Prostate gland (tissue), 2 donors: Measurements from ENCODE around the gene FAM222B.

ENCODE experiments used
- CTCF ChIP-seq, 4 experiments: fragments of 200-600 bp in 2 of 4; fragments of 450-650 bp in 2 of 4; sonication (generic) in 2 of 4; IDR thresholded peaks; 1 replicate in 3 of 4; 2 replicates in 1 of 4; pipeline ENCODE4 v1.5.1; 2016 to 2019; ENCODE audit warnings: antibody characterized with exemption in 4 of 4, mild to moderate bottlenecking in 2 of 4, moderate library complexity in 2 of 4
- POLR2A ChIP-seq: fragments of 450-650 bp; IDR thresholded peaks from one replicate; pipeline ENCODE4 v1.6.1; 2016; ENCODE audit warnings: antibody characterized with exemption, mild to moderate bottlenecking
- POLR2AphosphoS5 ChIP-seq: sonication (generic); formaldehyde crosslinking; IDR thresholded peaks from one replicate; pipeline ENCODE4 v1.6.1; 2017; ENCODE audit warnings: antibody characterized with exemption

GRCh38 chr17:28747801-28748750 lies 94.5 kb downstream of the FAM222B start:
- TF ChIP-seq CTCF (IDR thresholded peaks at IDR 0.05) (no peak), POLR2AphosphoS5 (no peak), POLR2A (no peak)
